ENCODE measurements around the gene HIGD1B.

DNA sequence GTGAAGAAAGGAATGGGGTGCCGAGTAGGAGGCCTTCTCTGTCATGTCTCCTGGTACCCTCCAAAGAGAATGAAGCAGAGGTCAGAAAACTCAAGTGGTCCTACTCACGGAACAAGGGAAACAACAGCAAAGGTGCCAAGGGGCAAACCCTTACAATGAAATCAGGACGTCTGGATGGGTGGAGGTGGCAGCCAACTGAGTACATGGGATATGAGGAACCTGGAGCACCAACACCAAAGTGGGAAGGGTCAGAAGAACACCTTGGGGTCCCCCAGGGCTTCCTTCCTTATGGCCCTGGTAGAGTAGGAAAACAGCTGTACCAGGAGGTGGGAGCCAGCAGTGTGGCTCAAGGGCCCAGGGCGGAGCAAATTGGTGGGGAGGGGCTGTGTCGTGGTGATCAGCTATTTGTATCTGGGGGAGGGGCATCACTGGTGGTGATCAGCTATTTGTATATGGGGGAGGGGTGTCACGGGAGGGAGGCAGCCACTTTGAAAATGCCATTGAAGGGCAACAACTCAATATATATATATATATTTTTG is 643 bp downstream of the HIGD1B start:
- TF ChIP-seq, protein P1, sequence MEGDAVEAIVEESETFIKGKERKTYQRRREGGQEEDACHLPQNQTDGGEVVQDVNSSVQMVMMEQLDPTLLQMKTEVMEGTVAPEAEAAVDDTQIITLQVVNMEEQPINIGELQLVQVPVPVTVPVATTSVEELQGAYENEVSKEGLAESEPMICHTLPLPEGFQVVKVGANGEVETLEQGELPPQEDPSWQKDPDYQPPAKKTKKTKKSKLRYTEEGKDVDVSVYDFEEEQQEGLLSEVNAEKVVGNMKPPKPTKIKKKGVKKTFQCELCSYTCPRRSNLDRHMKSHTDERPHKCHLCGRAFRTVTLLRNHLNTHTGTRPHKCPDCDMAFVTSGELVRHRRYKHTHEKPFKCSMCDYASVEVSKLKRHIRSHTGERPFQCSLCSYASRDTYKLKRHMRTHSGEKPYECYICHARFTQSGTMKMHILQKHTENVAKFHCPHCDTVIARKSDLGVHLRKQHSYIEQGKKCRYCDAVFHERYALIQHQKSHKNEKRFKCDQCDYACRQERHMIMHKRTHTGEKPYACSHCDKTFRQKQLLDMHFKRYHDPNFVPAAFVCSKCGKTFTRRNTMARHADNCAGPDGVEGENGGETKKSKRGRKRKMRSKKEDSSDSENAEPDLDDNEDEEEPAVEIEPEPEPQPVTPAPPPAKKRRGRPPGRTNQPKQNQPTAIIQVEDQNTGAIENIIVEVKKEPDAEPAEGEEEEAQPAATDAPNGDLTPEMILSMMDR (conservative IDR thresholded peaks at IDR 0.05 in 1 of 2, IDR thresholded peaks at IDR 0.05 in 1 of 2; ENCODE audit: low read depth in 1 of 2, low read length in 2 of 2) = no peak
- no peak for TF ChIP-seq EZH2 (IDR thresholded peaks at IDR 0.05; ENCODE audit: low read length, missing control alignments)

All from fibroblast of lung (primary cell).